Fibroblast of mammary gland (primary cell): ENCODE results near the gene TXNL4A.
A peak's percentile ranks its signal among the peaks of the same experiment; 100 is the strongest.

Experiments
- DNase-seq: peaks from one replicate; pipeline ENCODE4 v3.0.0-alpha.2; 2010; ENCODE audit warnings: low read depth
- H3K4me3 ChIP-seq: 2 replicates; pipeline ENCODE4 v1.5.1; 2011; ENCODE audit warnings: low read depth, mild to moderate bottlenecking, low read length, moderate library complexity; ENCODE audit not compliant: control insufficient read depth
- CTCF ChIP-seq: conservative IDR thresholded peaks from 2 replicates; pipeline ENCODE4 v1.5.1; 2011; ENCODE audit warnings: low read depth, low read length, inconsistent platforms; ENCODE audit not compliant: control insufficient read depth, insufficient read depth

Gene TXNL4A

GRCh38 chr18:79973517-79973916 lies 14.8 kb downstream of the TXNL4A start:
- no peak overlapping the region for H3K4me3 ChIP-seq
- TF ChIP-seq CTCF = no peak
- DNase-seq = no peak

GRCh38 chr18:79972720-79973119 lies 15.6 kb downstream of the TXNL4A start:
- H3K4me3 ChIP-seq = no peak overlapping the region
- TF ChIP-seq CTCF = no peak
- DNase-seq = no peak

GRCh38 chr18:79971986-79972385 lies 16.4 kb downstream of the TXNL4A start:
- H3K4me3 ChIP-seq = no peak overlapping the region
- no peak for TF ChIP-seq CTCF
- DNase-seq = no peak

- no peak for TF ChIP-seq CTCF
- no peak overlapping the region for H3K4me3 ChIP-seq
- no peak for DNase-seq
These were observed 17.0 kb downstream of the TXNL4A start for GRCh38 chr18:79971211-79971952.

GRCh38 chr18:79970419-79971133 lies 17.8 kb downstream of the TXNL4A start:
- DNase-seq = no peak
- no peak for TF ChIP-seq CTCF
- H3K4me3 ChIP-seq = no peak overlapping the region

GRCh38 chr18:79965119-79965902 lies 23.1 kb downstream of the TXNL4A start:
- DNase-seq = peak; percentile 71
- peak overlapping the region; percentile 58 for H3K4me3 ChIP-seq
- no peak for TF ChIP-seq CTCF
